ENCODE data around the gene MTPN.

Gene MTPN

DNA sequence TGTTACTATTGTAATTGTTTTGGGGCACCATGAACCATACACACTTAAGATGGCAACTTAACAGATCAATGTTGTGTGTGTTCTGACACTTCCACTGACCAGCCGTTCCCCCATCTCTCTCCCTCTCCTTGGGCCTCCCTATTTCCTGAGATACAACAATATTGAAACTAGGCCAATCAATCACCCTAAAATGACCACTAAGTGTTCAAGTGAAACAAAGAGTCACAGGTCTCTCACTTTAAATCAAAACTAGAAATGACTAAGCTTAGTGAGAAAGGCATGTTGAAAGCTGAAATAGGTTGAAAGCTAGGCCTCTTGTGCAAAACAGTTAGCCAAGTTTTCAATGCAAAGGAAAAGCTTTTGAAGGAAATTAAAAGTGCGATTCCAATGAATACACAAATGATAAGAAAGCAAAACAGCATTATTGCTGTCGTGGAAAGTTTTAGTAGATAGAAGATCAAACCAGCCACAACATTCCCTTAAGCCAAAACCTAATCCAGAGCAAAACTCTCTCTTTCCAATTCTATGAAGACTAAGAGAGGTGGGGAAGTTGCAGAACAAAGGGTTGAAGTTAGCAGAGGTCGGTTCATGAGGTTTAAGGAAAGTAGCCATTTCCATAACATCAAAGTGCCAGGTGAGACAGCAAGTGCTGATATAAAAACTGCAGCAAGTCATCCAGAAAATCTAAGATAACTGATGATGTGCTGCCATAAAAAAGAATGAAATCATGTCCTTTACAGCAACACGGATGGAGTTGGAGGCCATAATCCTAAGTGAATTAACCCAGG lies 90.6 kb downstream of the MTPN start:
- TF ChIP-seq, protein P1, sequence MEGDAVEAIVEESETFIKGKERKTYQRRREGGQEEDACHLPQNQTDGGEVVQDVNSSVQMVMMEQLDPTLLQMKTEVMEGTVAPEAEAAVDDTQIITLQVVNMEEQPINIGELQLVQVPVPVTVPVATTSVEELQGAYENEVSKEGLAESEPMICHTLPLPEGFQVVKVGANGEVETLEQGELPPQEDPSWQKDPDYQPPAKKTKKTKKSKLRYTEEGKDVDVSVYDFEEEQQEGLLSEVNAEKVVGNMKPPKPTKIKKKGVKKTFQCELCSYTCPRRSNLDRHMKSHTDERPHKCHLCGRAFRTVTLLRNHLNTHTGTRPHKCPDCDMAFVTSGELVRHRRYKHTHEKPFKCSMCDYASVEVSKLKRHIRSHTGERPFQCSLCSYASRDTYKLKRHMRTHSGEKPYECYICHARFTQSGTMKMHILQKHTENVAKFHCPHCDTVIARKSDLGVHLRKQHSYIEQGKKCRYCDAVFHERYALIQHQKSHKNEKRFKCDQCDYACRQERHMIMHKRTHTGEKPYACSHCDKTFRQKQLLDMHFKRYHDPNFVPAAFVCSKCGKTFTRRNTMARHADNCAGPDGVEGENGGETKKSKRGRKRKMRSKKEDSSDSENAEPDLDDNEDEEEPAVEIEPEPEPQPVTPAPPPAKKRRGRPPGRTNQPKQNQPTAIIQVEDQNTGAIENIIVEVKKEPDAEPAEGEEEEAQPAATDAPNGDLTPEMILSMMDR (IDR thresholded peaks at IDR 0.05; ENCODE audit: low read depth, low read length, missing control alignments) = no peak
- no peak overlapping the region for H3K4me3 ChIP-seq (ENCODE audit: low read depth, low read length)
- DNase-seq (ENCODE audit: low read depth) = no peak

DNA sequence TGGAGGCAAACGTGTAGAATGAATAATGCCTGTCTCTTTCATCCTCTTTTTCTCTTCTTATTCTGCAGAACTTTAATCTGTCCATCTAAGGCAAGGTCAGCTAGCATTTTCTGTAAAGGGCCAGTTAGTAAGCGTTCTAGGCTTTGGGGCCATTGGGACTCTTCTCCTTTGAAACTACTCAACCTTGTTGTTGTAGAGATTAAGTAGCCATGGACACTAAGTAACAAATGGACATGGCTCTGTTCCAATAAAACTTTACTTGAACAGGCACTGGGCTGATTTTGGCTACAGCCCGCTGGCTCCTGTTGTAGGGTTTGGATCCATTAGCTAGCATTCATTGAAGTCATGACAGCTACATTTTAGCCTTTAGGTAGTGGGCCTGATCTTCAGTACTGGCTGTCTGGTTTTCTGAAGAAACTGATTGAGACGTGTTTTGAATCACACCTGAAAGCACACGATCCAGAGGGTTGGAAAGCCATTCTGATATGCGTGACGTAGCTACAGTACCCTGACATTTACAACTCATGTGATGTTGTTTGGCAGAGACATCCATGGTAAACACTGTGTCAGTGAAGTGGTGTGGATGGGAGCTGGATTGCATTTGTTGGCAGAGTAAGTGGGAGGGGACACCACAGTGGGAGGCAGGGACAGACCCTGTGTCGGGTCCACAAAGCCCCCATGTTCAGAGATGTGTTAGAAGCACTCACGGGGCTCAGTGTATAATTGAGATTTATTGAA lies 92.5 kb downstream of the MTPN start:
- H3K4me3 ChIP-seq (ENCODE audit: low read depth, low read length) = no peak overlapping the region
- DNase-seq (ENCODE audit: low read depth) = no peak
- TF ChIP-seq, protein P1 (IDR thresholded peaks at IDR 0.05; ENCODE audit: low read depth, low read length, missing control alignments) = no peak

DNA sequence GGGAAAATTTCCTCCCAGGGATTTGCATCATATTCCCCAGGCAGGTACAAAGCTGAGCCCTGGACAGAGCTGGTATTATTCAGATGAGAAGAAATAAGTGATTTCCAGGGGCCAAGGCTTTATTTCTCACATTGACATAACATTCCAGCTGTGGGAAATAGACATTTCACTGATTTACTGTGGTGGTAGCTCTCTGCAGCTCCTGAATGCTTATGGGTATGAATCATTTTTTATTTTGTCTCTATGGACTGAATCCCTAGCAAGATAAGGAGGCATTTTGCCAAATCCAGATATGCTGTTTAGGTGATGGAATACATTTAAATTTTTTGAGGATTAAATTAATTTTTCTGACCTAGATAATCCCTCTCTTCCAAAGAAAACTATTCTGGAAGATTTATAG lies 97.9 kb downstream of the MTPN start:
- TF ChIP-seq, protein P1 (IDR thresholded peaks at IDR 0.05; ENCODE audit: low read depth, low read length, missing control alignments) = no peak
- H3K4me3 ChIP-seq (ENCODE audit: low read depth, low read length) = no peak overlapping the region
- no peak for DNase-seq (ENCODE audit: low read depth)

DNA sequence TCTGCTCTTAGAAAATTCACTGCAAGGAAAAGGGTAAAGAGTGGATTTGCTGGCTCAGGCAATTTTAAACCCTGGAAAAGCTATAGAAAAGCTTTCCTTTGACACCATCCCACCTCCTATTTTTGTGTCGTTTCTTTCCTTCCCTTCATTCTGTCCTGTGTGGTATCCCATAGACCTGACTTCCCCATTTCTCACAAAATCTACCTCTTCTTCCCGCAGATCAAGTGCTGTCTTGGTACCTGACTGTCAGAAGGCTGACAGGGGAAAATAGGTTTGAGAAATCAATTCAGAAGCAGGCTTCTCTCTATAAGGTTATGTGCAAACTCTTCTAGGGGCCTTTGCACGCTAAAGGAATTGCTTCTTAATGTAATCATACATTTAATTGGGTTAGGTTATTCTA lies 98.9 kb downstream of the MTPN start:
- no peak for DNase-seq (ENCODE audit: low read depth)
- TF ChIP-seq, protein P1 (IDR thresholded peaks at IDR 0.05; ENCODE audit: low read depth, low read length, missing control alignments) = no peak
- no peak overlapping the region for H3K4me3 ChIP-seq (ENCODE audit: low read depth, low read length)

DNA sequence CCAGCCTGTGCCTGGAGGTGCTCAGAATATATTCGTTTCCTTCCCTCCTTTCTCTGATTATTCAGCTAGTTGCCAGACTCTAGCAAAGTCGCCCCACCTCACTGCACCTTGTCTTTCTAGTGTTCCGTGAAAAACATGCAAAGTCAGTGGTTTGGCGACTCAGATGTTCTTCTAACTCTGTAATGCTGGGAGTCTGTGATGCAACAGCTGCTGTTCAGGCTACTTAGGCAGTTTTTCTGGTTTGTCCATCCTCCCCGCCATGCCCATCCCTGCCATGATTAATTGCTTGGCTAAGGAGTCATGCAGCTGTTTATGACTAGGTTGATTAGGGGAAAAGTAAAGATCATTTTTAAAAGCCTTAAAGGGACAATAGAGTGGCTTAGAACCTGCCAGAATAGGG lies 99.4 kb downstream of the MTPN start:
- no peak overlapping the region for H3K4me3 ChIP-seq (ENCODE audit: low read depth, low read length)
- no peak for DNase-seq (ENCODE audit: low read depth)
- TF ChIP-seq, protein P1 (IDR thresholded peaks at IDR 0.05; ENCODE audit: low read depth, low read length, missing control alignments) = no peak
